GM18507 (cell line): ENCODE results near the gene PRKCQ.
"Not testable (repeated sequence)": the region's sequence is repeated elsewhere in the genome, so short reads cannot be mapped to it uniquely, and the experiment has no call there.

Experiments
- DNase-seq: peaks from one replicate; pipeline ENCODE4 v3.0.0; 2011; ENCODE audit warnings: low read depth; ENCODE audit not compliant: insufficient read length; ENCODE audit errors: extremely low spot score
- FAIRE-seq: peaks from 2 replicates; lab custom pipeline; 2011; peaks lifted over from hg19 to GRCh38; lab: Jason Lieb, UNC

The PRKCQ gene

GRCh38 chr10:6501931-6502330 lies 78.1 kb downstream of the PRKCQ start:
- FAIRE-seq (no peak), DNase-seq (no peak)

- no peak for FAIRE-seq
Observed at GRCh38 chr10:6499974-6500373, 80.1 kb downstream of the PRKCQ start.

GRCh38 chr10:6498771-6499170 lies 81.3 kb downstream of the PRKCQ start:
- FAIRE-seq (peak; percentile 68), DNase-seq (no peak)

More at GRCh38 chr10:6499974-6500373, 80.1 kb downstream of the PRKCQ start:
- DNase-seq = no peak

- FAIRE-seq (no peak), DNase-seq (no peak)
Observed at GRCh38 chr10:6497620-6498019, 82.5 kb downstream of the PRKCQ start.

- DNase-seq = no peak
- FAIRE-seq = no peak
Observed at GRCh38 chr10:6494936-6495592, 85.0 kb downstream of the PRKCQ start.

GRCh38 chr10:6494442-6494819 lies 85.6 kb downstream of the PRKCQ start:
- DNase-seq (no peak), FAIRE-seq (no peak)

- no peak for FAIRE-seq
Observed at GRCh38 chr10:6493521-6494441, 86.3 kb downstream of the PRKCQ start.

GRCh38 chr10:6492896-6493295 lies 87.2 kb downstream of the PRKCQ start:
- DNase-seq = no peak
- FAIRE-seq = no peak

More at GRCh38 chr10:6493521-6494441, 86.3 kb downstream of the PRKCQ start:
- DNase-seq = no peak

- no peak for DNase-seq
- no peak for FAIRE-seq
Observed at GRCh38 chr10:6491841-6492609, 88.1 kb downstream of the PRKCQ start.

GRCh38 chr10:6490614-6491013 lies 89.5 kb downstream of the PRKCQ start:
- FAIRE-seq (no peak), DNase-seq (no peak)

- no peak for DNase-seq
- FAIRE-seq = no peak
Observed at GRCh38 chr10:6487920-6488319, 92.2 kb downstream of the PRKCQ start.

- FAIRE-seq (no peak), DNase-seq (no peak)
Observed at GRCh38 chr10:6486309-6486708, 93.8 kb downstream of the PRKCQ start.

GRCh38 chr10:6482737-6483357 lies 97.2 kb downstream of the PRKCQ start:
- FAIRE-seq (no peak), DNase-seq (no peak)

- DNase-seq (no peak), FAIRE-seq (no peak)
Observed at GRCh38 chr10:6478722-6479121, 101.4 kb downstream of the PRKCQ start.

GRCh38 chr10:6476989-6477388 lies 103.1 kb downstream of the PRKCQ start:
- DNase-seq (no peak), FAIRE-seq (no peak)

- DNase-seq (no peak), FAIRE-seq (no peak)
Observed at GRCh38 chr10:6474871-6475270, 105.2 kb downstream of the PRKCQ start.

- FAIRE-seq (peak; percentile 91), DNase-seq (no peak)
Observed at GRCh38 chr10:6473901-6474370, 106.1 kb downstream of the PRKCQ start.

GRCh38 chr10:6473430-6473829 lies 106.6 kb downstream of the PRKCQ start:
- no peak for DNase-seq

GRCh38 chr10:6472710-6473005 lies 107.4 kb downstream of the PRKCQ start:
- not testable (repeated sequence) for FAIRE-seq, DNase-seq

More at GRCh38 chr10:6473430-6473829, 106.6 kb downstream of the PRKCQ start:
- FAIRE-seq = no peak
